ENCODE measurements around the gene TMEM207.

DNA sequence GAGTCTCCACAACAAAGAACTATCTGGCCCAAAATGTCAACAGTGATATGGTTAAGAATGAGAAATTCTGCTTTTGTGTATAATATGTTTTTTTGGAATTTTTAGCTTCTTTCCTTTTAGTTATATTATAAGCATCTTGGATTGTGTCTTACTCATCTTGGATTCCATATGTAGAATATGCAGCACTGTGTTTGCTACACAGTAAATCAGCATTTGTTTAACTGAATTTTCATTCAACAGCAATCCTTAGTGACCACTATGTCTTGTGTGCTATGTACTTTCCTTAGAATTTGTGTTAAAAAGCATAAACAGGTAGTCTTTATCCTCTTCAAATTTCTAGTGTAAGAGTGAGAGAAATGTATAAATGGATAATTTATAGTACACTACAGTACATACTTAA lies 18.2 kb upstream of the TMEM207 start:
- no peak for TF ChIP-seq RAD21 (IDR thresholded peaks at IDR 0.05; ENCODE audit: low read depth)
- no peak for TF ChIP-seq POLR2A (IDR thresholded peaks at IDR 0.05; ENCODE audit: borderline replicate concordance, extremely low read depth, insufficient read depth, insufficient read length)
- TF ChIP-seq, protein P1, sequence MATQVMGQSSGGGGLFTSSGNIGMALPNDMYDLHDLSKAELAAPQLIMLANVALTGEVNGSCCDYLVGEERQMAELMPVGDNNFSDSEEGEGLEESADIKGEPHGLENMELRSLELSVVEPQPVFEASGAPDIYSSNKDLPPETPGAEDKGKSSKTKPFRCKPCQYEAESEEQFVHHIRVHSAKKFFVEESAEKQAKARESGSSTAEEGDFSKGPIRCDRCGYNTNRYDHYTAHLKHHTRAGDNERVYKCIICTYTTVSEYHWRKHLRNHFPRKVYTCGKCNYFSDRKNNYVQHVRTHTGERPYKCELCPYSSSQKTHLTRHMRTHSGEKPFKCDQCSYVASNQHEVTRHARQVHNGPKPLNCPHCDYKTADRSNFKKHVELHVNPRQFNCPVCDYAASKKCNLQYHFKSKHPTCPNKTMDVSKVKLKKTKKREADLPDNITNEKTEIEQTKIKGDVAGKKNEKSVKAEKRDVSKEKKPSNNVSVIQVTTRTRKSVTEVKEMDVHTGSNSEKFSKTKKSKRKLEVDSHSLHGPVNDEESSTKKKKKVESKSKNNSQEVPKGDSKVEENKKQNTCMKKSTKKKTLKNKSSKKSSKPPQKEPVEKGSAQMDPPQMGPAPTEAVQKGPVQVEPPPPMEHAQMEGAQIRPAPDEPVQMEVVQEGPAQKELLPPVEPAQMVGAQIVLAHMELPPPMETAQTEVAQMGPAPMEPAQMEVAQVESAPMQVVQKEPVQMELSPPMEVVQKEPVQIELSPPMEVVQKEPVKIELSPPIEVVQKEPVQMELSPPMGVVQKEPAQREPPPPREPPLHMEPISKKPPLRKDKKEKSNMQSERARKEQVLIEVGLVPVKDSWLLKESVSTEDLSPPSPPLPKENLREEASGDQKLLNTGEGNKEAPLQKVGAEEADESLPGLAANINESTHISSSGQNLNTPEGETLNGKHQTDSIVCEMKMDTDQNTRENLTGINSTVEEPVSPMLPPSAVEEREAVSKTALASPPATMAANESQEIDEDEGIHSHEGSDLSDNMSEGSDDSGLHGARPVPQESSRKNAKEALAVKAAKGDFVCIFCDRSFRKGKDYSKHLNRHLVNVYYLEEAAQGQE (IDR thresholded peaks at IDR 0.05; ENCODE audit: low read depth): no peak
- no peak for TF ChIP-seq CTCF (IDR thresholded peaks at IDR 0.05 in 2 of 3, conservative IDR thresholded peaks at IDR 0.05 in 1 of 3; ENCODE audit: borderline replicate concordance in 1 of 3, insufficient read depth in 1 of 3, low read depth in 2 of 3, low read length in 2 of 3)
- TF ChIP-seq, protein P2, sequence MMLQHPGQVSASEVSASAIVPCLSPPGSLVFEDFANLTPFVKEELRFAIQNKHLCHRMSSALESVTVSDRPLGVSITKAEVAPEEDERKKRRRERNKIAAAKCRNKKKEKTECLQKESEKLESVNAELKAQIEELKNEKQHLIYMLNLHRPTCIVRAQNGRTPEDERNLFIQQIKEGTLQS (IDR thresholded peaks at IDR 0.05): no peak
- no peak for TF ChIP-seq EZH2 (IDR thresholded peaks at IDR 0.05)
- TF ChIP-seq ZNF274 (IDR thresholded peaks at IDR 0.05; ENCODE audit: low read depth, low read length): no peak
- TF ChIP-seq EGR1 (IDR thresholded peaks at IDR 0.05; ENCODE audit: low read depth): no peak

Data from HCT116 (cell line).